Frontal cortex (tissue), 4 donors: ENCODE results near the gene TSPAN15. TPM values are rescaled to one million over a fixed set of nuclear protein-coding genes. Genes with fewer than 3 reads are reported as not detected.
A peak's percentile ranks its signal among the peaks of the same experiment; 100 is the strongest.

Experiments used
- DNase-seq, 2 donors: peaks; one replicate each; pipeline ENCODE4 v3.0.0; 2012; ENCODE audit warnings: low spot score in 2 of 2
- FAIRE-seq: peaks from 2 replicates; lab custom pipeline; 2012; peaks lifted over from hg19 to GRCh38; lab: Jason Lieb, UNC
- total RNA-seq: library from RNA; depleted of rRNA; stranded (reverse); fragments of >200 nt; gene quantifications from one replicate; pipeline ENCODE4 v1.2.3, GENCODE V29; 2014
- donor health status: control.
- donor health status: control.
- donor health status: control.

TSPAN15 gene
- total RNA-seq, result 5.7 TPM

DNA sequence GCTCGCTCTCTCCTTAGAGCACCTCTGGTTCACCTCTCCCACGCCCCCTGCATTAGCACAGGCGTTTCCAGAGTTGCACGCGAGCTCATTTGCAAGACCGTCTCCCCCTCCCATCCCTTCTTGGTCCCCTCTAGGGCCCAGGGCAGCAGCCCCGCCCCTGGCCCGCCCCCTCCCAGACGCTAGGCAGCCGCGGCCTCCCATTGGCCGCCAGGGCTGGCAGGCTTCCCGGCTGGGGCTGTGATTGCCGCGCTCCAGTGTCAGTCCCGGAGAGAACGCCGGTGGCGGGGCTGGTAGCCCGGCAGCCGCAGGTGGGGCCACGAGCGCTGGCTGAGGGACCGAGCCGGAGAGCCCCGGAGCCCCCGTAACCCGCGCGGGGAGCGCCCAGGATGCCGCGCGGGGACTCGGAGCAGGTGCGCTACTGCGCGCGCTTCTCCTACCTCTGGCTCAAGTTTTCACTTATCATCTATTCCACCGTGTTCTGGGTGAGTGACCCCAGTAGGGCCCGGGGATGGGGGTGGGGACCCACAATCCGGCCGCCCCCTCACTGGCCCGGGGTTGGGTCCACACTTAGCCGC lies at the start of gene TSPAN15:
TSS of gene TSPAN15 (plus strand) at position 257 of the 575 bp plus-strand sequence. CDS start at position 387, 130 bp downstream.
- FAIRE-seq (no peak), DNase-seq (peak; percentile 87 to 89)

DNA sequence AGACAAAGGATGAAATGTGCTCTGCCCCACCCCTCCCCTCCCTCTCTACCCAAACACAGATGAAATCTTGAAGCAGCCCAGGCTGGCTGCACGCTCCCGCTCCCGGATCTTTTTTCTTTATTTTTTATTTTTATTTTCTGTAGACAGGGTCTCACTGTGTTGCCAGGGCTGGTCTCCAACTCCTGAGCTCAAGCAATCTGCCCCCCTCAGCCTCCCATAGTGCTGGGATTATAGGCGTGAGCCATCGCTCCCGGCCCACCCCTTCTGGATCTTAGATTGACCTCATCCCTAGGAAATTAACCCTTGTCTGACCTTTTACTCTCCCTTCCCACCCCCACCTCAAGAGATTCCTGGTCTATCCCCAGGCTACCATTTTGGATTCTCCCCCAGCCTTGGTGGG lies 48.9 kb upstream of the TSPAN15 start:
- FAIRE-seq (no peak), DNase-seq (no peak)

DNA sequence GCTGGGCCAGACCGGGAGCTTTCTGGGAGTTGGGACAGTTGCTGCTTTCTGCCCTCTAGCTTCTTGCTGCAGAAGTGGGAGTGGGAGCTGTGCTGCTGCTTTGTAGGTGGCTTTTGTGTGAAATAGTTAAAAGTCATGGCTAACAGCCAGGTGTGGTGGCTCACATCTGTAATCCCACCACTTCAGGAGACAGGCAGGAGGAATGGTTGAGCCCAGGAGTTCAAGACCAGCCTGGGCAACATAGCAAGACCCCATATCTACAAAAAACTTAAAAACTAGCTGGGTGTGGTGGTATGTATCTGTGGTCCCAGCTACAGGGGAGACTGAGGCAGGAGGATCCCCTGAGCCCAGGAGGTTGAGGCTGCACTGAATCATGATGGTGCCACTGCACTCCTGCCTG lies 48.2 kb upstream of the TSPAN15 start:
- DNase-seq (no peak), FAIRE-seq (no peak)

DNA sequence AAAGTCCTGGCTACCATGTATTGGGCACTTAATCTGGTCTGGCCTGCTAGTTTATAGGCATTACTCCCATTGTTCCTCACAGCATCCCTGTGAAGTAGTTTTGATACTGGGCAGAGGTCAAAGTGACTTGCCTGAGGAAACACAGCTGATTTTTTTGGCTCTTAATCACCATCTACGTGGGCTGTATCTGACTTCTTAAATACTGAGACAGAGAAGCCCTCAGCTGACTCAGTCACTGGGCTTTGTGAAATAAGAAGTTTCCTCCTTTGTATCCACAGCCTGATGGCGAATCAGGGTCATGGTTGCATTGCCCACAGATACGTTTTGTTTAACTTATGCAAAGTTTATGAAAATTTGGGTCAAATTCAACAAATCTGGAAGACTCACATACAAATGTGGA lies 47.7 kb upstream of the TSPAN15 start:
- FAIRE-seq, result no peak
- DNase-seq, result no peak

DNA sequence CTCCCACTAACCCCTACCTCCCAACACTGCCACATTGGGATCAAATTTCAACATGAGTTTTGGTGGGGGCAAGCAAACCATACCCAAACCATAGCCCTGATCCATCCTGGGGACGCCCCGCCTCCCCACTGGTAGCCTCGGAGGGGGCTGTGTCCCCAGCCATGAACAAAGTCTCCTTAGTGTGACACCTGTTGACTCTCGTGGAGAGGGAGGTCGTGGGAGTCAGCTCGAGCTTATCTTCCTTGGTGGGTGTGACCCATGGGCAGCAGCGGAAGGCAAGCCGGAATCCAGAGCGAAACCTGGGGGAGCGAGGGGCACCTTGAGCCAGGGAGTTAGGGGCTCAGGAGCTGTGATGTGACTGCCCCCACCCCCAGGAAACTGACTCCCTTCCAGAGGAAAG lies 46.5 kb upstream of the TSPAN15 start:
- no peak for FAIRE-seq
- DNase-seq, result no peak

DNA sequence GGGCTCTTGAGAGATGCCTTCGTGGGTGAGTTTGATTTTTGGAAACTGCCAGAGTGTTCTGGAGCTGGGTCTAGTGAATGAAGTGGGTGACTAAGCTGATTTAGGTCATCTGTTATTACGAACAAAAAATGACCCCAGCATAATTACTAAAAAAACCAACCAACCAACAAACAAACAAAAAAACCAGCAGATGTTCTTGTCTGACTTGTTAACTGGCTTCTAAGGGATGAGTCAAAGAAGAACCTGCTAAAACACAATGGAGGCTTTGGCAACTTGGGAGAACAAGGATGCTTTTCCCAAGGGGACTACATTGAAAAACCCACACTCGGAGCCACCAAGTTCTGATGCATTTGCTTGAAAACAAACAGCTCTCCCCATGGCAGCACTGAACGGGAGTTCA lies 46.0 kb upstream of the TSPAN15 start:
- FAIRE-seq, result no peak
- no peak for DNase-seq

DNA sequence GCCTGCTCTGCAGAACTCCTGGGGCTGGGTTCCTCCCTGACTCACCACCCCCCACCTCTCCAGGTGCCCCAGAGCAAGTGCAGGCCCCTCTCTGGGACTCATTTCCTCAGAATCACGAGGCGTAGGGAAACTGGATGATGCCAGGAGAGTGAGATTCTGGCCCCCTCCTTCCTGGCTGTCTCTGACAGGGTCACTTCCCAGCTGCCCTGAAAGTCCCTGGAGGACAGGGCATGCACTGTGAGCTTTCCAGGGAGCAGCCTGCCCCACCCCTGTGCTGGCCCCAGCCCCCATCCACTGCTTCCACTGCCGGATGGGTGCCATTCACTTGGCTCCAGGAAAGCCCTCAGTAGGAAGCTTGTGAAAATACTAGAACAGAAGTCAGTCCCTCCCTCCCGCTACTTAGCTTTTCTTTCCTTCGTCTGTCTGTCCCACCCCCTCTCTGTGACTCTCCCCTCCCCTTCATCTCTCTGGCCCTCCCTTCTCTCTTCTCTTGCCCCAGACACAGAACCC lies 44.9 kb upstream of the TSPAN15 start:
- DNase-seq (peak in 1 of 2 donors; percentile 44), FAIRE-seq (no peak)

DNA sequence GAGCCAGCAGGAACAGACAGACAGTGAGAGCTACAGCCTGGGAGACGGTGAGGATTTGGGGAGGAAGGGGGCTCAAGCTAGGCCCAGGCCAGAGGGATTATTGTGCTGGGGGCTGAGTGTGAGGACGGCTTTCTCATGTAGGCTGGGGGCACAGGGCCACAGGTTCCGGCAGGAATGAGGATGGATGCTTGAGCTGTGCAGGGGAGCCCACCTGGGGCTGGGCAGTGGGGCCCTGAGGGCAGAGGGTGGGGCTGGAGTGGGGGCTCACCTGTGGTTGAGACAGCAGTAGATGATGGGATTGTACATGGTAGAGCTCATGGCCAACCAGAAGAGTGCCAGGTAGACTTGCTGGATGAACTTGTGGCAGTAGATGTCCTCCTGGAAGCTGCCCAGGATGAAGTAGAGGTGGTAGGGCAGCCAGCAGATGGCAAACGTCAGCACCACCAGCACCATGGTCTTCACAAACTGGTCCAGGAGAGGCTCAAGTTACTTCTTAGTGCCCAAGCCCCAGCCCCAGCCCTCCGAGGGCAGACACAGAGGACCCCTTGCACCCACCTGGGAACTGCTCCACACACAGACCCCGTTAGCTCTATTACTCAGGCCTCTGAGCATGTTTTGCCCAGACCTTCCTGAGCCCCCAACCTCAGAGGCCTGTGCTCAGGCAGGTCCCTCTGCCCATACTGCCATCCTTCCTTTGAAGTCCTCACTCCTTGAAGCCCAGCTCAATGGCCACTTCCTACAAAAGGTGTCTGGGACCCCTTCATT lies 44.3 kb upstream of the TSPAN15 start:
- DNase-seq (no peak), FAIRE-seq (no peak)

DNA sequence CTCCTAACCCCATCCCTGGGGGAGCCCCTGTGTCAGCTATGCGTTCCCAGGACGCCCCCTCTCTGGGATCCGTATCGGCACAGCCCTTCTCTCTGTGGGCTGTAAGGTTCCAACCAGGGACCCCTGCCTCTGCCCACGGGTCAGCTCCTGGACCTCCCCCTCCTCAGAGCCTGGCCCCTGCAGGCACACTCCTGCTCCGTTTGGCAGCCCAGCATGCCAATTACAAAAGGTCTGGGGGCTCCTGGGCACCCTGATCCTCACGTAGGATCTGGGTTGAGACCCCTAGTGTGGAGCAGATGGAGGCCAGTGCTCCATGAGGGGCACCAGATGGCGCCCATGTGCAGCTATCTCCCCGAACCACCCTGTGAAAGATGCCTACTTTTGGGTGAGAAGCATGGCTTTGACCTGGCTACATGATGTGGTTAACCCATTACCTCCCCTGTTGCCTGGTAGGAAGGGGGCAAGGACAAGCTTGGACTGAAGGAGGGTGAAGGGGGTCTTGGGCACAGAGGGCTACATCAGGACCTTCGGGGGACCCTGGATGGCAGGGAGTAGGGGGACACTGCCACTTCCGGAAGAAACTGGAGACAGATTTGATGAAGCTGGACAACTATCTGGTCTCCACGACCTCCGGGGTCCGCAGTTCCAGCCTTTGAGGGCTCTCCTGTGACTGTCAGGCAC lies 43.5 kb upstream of the TSPAN15 start:
- DNase-seq (no peak), FAIRE-seq (no peak)

DNA sequence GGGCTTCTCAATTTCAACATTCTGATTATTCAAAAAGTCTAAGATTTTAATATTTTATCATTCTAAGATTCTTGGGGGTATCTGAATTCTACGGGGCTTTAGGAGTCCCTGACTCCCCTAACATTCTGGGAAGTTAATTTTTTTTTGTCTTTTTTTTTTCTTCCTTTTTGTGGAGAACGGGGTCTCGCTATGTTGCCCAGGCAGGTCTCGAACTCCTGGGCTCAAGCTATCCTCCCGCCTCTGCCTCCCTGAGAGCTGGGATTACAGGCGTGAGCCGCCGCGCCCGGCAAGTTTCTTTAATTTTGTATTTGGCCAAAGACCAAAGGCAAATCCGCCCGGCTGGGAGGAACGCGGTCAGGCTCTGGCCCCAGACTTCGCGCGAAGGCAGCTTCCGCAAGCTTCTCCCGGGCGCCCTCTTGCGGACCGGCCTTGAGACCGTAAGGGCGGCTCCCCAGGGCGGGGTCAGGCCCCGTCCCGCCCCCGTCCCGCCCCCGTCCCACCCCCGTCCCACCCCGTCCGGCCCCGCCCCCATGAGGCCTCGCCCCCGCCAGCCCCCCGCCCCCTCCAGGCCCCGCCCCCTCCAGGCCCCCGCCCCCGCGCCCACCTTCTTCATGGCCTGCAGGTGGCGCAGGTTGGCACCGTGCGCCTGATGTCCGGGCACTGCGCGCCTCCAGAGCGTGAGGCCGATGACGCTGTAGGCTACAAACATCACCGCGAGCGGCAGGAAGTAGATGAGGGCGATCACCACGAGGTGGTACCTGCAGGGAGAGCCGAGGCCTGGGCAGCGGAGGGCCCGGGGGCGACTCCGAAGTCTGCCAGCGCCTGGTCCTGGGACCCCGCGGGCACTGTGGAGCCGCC lies 42.7 kb upstream of the TSPAN15 start:
- DNase-seq (peak; percentile 87 to 93), FAIRE-seq (no peak)

DNA sequence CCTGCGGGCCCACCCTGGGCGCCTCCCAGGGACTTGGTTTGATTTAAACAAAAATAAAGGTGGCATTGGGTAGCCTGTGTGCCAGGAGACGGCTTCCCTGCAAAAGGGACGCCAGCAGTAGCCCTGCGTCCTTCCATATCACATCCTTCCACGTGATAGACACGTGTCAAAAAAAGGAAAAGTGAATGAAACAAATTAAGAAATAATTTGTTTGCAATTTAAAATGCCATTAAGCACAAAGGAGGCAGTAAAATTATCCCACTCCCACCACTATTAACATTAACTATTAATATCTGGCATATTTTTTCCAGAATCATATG lies 42.1 kb upstream of the TSPAN15 start:
- no peak for DNase-seq
- FAIRE-seq, result no peak

DNA sequence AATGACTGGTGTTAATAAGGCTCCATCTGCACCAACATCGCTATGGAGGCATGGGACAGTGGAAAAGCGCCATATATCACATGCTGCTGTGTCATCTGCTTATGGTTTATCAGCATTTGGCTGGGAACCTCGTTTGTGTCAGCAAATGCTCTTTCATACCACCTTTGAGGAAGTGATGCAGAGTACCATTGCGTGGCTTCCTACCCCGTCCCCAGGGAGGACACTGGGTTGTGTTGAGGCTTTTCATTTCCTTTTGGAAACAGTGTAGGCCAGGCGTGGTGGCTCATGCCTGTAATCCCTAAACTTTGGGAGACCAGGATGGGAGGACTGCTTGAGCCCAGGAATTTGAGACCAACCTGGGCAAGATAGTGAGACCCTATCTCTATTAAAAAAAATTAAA lies 41.3 kb upstream of the TSPAN15 start:
- DNase-seq (no peak), FAIRE-seq (no peak)

DNA sequence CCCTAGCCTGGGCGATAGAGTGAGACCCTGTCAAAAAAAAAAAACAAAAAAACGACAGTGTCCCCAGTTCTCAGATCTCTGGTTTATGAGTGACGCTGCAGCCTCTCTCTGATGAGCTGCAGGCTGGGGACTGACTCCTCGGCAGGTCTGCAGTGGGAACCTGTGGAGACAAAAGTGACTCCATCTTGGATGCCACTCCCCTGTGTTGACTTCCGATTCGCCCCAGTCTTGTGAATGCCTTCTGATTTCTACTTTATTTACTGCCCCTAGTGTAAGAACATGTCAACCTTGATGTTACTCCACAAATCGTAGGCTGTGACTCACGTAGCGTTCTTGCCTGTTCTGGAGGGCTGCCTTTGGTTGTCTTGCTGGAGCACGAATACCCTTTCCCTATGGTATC lies 40.8 kb upstream of the TSPAN15 start:
- DNase-seq (no peak), FAIRE-seq (no peak)

DNA sequence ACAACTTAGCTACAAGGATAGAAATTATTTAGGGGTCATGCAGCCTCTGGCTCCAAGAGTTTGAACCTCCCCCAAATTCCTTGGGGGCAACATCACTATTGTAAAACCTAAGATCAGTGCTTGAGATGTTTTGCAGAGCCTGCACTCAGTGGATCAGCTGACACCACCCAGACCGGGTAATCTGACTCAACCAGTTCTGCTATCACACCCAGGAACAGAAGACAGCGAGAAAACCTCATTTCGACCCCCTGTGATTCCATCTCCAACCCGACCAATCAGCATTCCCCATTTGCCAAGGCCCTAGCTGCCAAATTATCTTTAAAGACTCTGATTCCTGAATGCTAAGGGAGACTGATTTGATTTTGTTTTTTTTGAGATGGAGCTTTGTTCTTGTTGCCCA lies 39.8 kb upstream of the TSPAN15 start:
- FAIRE-seq, result no peak
- no peak for DNase-seq

DNA sequence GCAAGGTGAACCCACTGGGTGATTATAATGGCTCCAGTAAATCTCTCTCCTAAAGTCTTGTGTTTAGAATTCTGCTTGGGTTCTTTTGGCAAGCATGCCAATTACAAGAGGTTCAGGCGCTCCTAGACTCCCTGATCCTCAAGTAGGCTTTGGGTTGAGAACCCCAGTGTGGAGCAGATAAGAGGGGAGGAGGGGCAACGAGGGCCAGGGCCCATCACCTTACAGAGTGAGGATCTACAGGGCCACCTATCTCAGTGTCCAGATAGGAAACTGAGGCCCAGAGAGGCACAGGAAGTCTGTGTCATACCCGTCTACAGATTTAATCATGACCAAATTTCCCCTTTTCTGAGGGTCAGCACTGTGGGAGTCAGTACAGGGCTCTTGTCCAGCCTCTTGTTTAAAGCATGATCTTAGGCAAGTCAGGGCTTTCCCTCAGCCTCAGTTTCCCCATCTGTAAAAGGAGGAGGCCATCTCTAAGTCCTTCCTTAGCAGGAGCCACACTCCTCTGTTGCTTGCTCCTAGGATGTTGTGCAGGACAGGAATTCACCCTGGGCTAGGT lies 39.0 kb upstream of the TSPAN15 start:
- FAIRE-seq (no peak), DNase-seq (no peak)

DNA sequence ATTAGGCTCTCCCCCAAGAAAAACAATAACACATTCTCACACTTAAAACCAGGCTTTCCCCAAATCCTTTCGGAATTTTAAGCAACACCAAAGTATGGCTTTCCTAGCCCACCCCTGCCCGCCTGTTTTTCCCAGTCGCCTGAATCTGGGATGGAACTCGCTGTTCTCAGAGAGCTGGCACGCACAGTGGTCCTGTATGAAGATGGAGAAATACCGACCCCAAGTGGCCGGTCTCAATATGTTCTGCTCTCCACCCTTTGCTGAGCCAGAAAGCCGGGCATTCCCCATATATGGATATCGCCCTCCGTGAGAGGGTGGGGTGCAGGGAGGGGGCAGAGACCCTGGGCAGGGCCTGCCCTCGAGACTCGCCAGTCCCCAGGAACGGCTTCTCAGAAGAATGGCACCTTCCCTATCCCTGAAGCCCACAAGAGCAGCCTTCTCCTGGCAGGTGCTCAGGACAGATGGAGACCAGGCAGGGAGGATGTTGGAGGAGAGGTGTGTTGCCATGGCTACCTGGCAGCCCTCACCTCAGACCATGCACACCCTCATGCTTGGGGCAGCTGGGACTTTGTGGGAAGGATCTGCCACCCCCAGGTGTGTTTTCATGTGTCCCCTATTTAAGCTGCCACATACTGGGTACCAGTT lies 37.9 kb upstream of the TSPAN15 start:
- FAIRE-seq (no peak), DNase-seq (peak; percentile 62 to 77)

DNA sequence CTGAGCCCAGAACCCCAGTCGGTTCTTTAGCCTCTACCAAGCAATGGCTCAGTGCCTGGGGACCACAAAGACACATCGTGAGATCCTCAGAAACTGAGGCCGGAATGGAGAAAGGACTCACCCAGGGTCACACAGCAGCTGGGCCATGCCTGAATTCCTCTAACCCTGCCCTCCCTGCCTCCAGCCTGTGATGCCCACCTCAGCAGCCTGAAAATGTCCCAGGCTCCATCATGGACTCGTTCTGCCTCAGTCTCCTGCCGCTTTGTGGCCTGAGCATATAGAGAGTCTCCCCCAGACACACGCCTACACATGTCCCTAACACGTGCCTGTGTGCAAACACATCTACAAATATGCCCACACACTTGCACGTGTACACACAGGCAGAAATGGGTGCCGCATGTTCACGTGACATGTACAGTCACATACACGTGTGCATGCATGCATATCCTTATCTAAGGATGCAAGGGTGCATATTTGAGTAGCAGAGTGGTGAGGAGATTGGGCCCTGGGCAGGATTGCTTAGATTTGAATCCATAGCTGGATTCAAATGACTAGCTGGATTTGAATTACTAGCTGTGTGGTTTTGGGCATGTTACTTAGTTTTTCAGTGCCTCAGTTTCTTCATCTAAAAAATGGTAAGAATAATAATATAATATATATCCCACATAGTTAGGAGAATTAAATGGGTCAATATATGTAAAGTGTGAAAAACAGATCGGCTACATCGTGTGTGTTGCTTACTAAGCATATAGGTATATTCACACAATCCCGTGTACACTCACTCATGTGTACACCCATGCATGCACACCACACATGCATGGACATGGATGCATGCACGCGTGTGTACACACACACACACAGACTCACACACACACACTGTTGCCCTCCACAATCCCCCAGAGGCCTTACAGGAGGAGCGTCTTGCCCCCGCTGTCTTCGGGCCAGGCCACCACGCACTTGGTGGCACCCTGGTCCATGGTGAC lies 36.9 kb upstream of the TSPAN15 start:
- DNase-seq (no peak), FAIRE-seq (no peak)

DNA sequence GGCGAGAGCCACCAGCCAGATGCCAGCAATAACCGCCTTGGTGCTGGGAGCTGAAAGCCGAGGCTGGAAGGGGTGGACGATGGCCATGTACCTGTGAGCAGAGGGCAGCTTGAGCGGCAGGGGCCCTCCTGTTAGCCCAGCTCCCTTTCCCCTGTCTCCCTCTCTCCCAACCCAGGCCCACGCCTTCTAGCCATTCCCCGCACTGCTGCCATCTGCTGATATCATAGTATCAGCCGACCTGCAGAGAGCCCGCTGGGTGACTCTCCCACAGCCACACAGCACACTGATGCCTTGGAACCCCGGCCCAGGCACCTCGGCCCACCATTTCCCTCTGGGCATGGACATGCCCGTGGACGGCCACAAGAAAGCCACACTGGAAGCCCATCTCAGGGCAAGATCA lies 36.2 kb upstream of the TSPAN15 start:
- no peak for DNase-seq
- FAIRE-seq, result no peak
